ENCODE results near the gene ANKRD55. TPM values are rescaled to one million over a fixed set of nuclear protein-coding genes. Genes with fewer than 3 reads are reported as not detected.

Gene ANKRD55
- polyA plus RNA-seq, 1 of the 3 experiments (the other 2 are of a cell fraction): not detected

- H3K27ac ChIP-seq (ENCODE audit: low read depth in 2 of 2, low read length in 1 of 2): no peak overlapping the region
- no peaks in the 10 kb centered on the region for H3K9me2 ChIP-seq
- no peaks in the 10 kb centered on the region for H3F3A ChIP-seq (replicated peaks; ENCODE audit: insufficient read depth)
- no peaks in the 10 kb centered on the region for H3K36me3 ChIP-seq (replicated peaks in 1 of 2; ENCODE audit: control insufficient read depth in 1 of 2, insufficient read depth in 2 of 2, low read length in 1 of 2)
- no peaks in the 10 kb centered on the region for H4K20me1 ChIP-seq (ENCODE audit: insufficient read depth)
- TF ChIP-seq EZH2phosphoT487 (IDR thresholded peaks at IDR 0.05; ENCODE audit: borderline replicate concordance, low read depth) (no peak), CHD2 (IDR thresholded peaks at IDR 0.05; ENCODE audit: low read length, partially characterized antibody) (no peak), NFIC (IDR thresholded peaks at IDR 0.05; ENCODE audit: borderline replicate concordance) (no peak), FOXM1 (IDR thresholded peaks at IDR 0.05; ENCODE audit: low read depth) (no peak)
- TF ChIP-seq, protein P1, sequence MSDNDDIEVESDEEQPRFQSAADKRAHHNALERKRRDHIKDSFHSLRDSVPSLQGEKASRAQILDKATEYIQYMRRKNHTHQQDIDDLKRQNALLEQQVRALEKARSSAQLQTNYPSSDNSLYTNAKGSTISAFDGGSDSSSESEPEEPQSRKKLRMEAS (IDR thresholded peaks at IDR 0.05; ENCODE audit: low read depth): no peak
- TF ChIP-seq, protein P2, sequence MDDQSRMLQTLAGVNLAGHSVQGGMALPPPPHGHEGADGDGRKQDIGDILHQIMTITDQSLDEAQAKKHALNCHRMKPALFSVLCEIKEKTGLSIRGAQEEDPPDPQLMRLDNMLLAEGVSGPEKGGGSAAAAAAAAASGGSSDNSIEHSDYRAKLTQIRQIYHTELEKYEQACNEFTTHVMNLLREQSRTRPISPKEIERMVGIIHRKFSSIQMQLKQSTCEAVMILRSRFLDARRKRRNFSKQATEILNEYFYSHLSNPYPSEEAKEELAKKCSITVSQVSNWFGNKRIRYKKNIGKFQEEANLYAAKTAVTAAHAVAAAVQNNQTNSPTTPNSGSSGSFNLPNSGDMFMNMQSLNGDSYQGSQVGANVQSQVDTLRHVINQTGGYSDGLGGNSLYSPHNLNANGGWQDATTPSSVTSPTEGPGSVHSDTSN (IDR thresholded peaks at IDR 0.05): no peak
- peaks cover 0 to 5% of the 10 kb centered on the region in 2 experiments; a peak in 1 of 4 replicates for H3K4me1 ChIP-seq (ENCODE audit: control insufficient read depth in 1 of 2, insufficient read depth in 2 of 2, low read depth in 1 of 2, low read length in 1 of 2)
- H2AFZ ChIP-seq (ENCODE audit: low read depth): no peak overlapping the region
- no peak overlapping the region for H3K4me3 ChIP-seq (ENCODE audit: low read depth in 2 of 2, low read length in 1 of 2)
- 0 out of 2 replicates have a peak, but pooled peaks cover 5% of the 10 kb centered on the region for H3K27me3 ChIP-seq (ENCODE audit: insufficient read depth)
- no peak overlapping the region for H3K9ac ChIP-seq
- ChIA-PET CTCF (interaction anchor here (0.9 kb wide), 1 partner anchor 30 kb away, joined by 3 read pairs; no protein-coding TSS in a partner anchor), POLR2A (no interaction called here)
- H3K9me3 ChIP-seq: no peaks in the 10 kb centered on the region
- no peak for DNase-seq
- no peaks in the 10 kb centered on the region for H3K79me2 ChIP-seq (ENCODE audit: insufficient read depth)
- H3K4me2 ChIP-seq: no peak overlapping the region
Measured at GRCh38 chr5:56230576-56230975, 2.6 kb downstream of the ANKRD55 start.

GRCh38 chr5:56229111-56229510 lies 4.0 kb downstream of the ANKRD55 start:
- H2AFZ ChIP-seq (ENCODE audit: low read depth): no peak overlapping the region
- no peaks in the 10 kb centered on the region for H3K27me3 ChIP-seq (ENCODE audit: insufficient read depth)
- H3K4me1 ChIP-seq (ENCODE audit: control insufficient read depth in 1 of 2, insufficient read depth in 2 of 2, low read depth in 1 of 2, low read length in 1 of 2): peaks cover 0 to 5% of the 10 kb centered on the region in 2 experiments; a peak in 1 of 4 replicates
- H4K20me1 ChIP-seq (ENCODE audit: insufficient read depth): no peaks in the 10 kb centered on the region
- H3K9me2 ChIP-seq: no peaks in the 10 kb centered on the region
- no peak for DNase-seq
- H3K4me3 ChIP-seq (ENCODE audit: low read depth in 2 of 2, low read length in 1 of 2): no peak overlapping the region
- WGBS (ENCODE audit: low lambda C conversion rate): 82% methylated on average over 7 of the region's 7 CpGs
- H3K4me2 ChIP-seq: no peak overlapping the region
- no peaks in the 10 kb centered on the region for H3K36me3 ChIP-seq (replicated peaks in 1 of 2; ENCODE audit: control insufficient read depth in 1 of 2, insufficient read depth in 2 of 2, low read length in 1 of 2)
- ChIA-PET CTCF (no interaction called here), POLR2A (no interaction called here)
- H3K79me2 ChIP-seq (ENCODE audit: insufficient read depth): no peaks in the 10 kb centered on the region
- H3K9me3 ChIP-seq: no peaks in the 10 kb centered on the region
- TF ChIP-seq CHD2 (IDR thresholded peaks at IDR 0.05; ENCODE audit: low read length, partially characterized antibody) (no peak), EP300 (IDR thresholded peaks at IDR 0.05; ENCODE audit: borderline replicate concordance in 1 of 2, low read depth in 1 of 2, low read length in 1 of 2) (no peak), SIN3A (IDR thresholded peaks at IDR 0.05; ENCODE audit: borderline replicate concordance, low read depth, low read length) (no peak), ELF1 (IDR thresholded peaks at IDR 0.05) (no peak), RXRA (IDR thresholded peaks at IDR 0.05; ENCODE audit: borderline replicate concordance, low read depth) (no peak), YY1 (IDR thresholded peaks at IDR 0.05; ENCODE audit: low read depth) (no peak), EZH2phosphoT487 (IDR thresholded peaks at IDR 0.05; ENCODE audit: borderline replicate concordance, low read depth) (no peak), FOXJ3 (CRISPR knock-in tag; IDR thresholded peaks at IDR 0.05) (no peak), NRF1 (IDR thresholded peaks at IDR 0.05; ENCODE audit: low read depth, low read length) (no peak), RCOR1 (IDR thresholded peaks at IDR 0.05; ENCODE audit: low read length) (no peak), GABPA (IDR thresholded peaks at IDR 0.05; ENCODE audit: low read depth) (no peak), SMC3 (IDR thresholded peaks at IDR 0.05; ENCODE audit: low read depth, low read length) (no peak), NFIC (IDR thresholded peaks at IDR 0.05; ENCODE audit: borderline replicate concordance) (no peak), ZBTB33 (IDR thresholded peaks at IDR 0.05; ENCODE audit: borderline replicate concordance, low read depth) (no peak)
- TF ChIP-seq, protein P2 (IDR thresholded peaks at IDR 0.05): no peak
- TF ChIP-seq, protein P3, sequence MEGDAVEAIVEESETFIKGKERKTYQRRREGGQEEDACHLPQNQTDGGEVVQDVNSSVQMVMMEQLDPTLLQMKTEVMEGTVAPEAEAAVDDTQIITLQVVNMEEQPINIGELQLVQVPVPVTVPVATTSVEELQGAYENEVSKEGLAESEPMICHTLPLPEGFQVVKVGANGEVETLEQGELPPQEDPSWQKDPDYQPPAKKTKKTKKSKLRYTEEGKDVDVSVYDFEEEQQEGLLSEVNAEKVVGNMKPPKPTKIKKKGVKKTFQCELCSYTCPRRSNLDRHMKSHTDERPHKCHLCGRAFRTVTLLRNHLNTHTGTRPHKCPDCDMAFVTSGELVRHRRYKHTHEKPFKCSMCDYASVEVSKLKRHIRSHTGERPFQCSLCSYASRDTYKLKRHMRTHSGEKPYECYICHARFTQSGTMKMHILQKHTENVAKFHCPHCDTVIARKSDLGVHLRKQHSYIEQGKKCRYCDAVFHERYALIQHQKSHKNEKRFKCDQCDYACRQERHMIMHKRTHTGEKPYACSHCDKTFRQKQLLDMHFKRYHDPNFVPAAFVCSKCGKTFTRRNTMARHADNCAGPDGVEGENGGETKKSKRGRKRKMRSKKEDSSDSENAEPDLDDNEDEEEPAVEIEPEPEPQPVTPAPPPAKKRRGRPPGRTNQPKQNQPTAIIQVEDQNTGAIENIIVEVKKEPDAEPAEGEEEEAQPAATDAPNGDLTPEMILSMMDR (IDR thresholded peaks at IDR 0.05): no peak
- H3K9ac ChIP-seq: no peak overlapping the region
- no peak overlapping the region for H3K27ac ChIP-seq (ENCODE audit: low read depth in 2 of 2, low read length in 1 of 2)
- no peaks in the 10 kb centered on the region for H3F3A ChIP-seq (replicated peaks; ENCODE audit: insufficient read depth)
